Dendritic cell treated with granulocyte-macrophage colony-stimulating factor and Interleukin-4, amounts not matched to agents 40 ng/mL and 50 ng/mL, for 4 days (primary cell): ENCODE measurements around the gene PNMA8B.

ENCODE experiments used
- H3K27ac Mint-ChIP-seq: one replicate; pipeline ENCODE4 v1.8.0; 2022; ENCODE audit warnings: mild to moderate bottlenecking, mixed read lengths
- H3K27me3 Mint-ChIP-seq: one replicate; pipeline ENCODE4 v1.8.0; 2022; ENCODE audit warnings: mild to moderate bottlenecking, mixed read lengths
- H3K36me3 Mint-ChIP-seq: one replicate; pipeline ENCODE4 v1.8.0; 2022; ENCODE audit warnings: low read depth, mixed read lengths
- H3K4me1 Mint-ChIP-seq: one replicate; pipeline ENCODE4 v1.8.0; 2022; ENCODE audit warnings: low read depth, mixed read lengths
- H3K4me3 Mint-ChIP-seq: one replicate; pipeline ENCODE4 v1.8.0; 2022; ENCODE audit warnings: mild to moderate bottlenecking, moderate library complexity, mixed read lengths
- H3K9me3 Mint-ChIP-seq: one replicate; pipeline ENCODE4 v1.8.0; 2022; ENCODE audit warnings: mixed read lengths
- intact Hi-C: fragments of 100-400 bp; cut with micrococcal nuclease; formaldehyde crosslinking; loops from one replicate; pipeline ENCODE4 v1.15.0; 2022

PNMA8B gene

DNA sequence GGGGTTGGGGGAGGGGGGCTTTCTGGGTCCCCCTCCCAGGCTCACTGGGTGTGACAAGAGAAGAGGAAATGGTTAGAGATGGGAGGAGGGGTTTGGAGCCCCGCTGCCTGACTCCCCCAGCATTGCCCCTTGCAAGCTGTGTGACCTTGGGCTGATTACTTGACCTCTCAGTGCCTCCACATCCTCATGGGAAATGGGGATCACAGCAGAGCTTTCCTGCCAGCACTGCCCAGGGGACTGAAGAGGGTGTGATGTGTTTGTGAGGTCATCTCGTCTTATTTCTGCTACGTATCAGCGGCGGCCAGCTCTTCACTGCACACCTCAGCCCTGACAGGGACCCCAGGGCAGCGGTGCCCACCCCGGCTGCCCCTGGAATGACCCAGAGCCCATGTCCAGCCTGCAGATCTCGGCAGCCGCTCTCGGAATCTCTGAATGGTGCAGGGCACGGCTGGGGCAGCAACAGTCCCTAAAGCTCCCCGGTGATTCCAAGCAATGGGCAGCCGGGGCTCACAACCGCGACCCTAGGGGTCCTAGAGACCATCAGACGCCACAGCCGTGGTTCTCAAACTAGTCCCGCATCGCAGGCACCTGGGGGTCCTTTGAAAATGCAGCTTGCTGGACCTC is 8.4 kb downstream of the PNMA8B start:
- intact Hi-C loops, result loop anchor here (1.0 kb wide), 1 partner anchor 85 kb away; no protein-coding TSS in a partner anchor
- Mint-ChIP-seq H3K4me3 (no peak overlapping the region), H3K36me3 (no peaks in the 10 kb centered on the region), H3K4me1 (peaks cover 38% of the 10 kb centered on the region), H3K27ac (no peak overlapping the region), H3K27me3 (peaks cover 88% of the 10 kb centered on the region), H3K9me3 (no peaks in the 10 kb centered on the region)

DNA sequence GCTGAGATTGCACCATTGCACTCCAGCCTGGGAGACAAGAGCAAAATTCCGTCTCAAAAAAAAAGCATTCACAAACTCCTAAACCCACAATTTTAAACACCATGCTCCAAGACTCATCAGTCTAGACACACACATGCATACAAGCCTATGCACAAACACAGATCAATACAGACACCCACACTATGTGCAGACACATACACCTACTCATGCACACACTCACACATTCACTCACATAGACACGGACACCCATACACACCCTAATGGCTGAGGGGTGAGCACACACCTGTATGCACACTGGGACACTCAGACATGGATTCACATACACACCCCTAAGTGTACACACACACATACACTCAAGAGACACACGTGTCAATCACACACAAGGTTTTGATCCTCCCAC is 9.3 kb downstream of the PNMA8B start:
- Mint-ChIP-seq H3K27me3 (peaks cover 88% of the 10 kb centered on the region), H3K4me1 (peaks cover 36% of the 10 kb centered on the region), H3K27ac (no peak overlapping the region), H3K4me3 (no peak overlapping the region), H3K9me3 (no peaks in the 10 kb centered on the region), H3K36me3 (no peaks in the 10 kb centered on the region)
- intact Hi-C loops, result no loop called here

GRCh38 chr19:46484656-46485055 is 11.0 kb downstream of the PNMA8B start:
- H3K27ac Mint-ChIP-seq, result no peak overlapping the region
- H3K4me3 Mint-ChIP-seq, result no peak overlapping the region

DNA sequence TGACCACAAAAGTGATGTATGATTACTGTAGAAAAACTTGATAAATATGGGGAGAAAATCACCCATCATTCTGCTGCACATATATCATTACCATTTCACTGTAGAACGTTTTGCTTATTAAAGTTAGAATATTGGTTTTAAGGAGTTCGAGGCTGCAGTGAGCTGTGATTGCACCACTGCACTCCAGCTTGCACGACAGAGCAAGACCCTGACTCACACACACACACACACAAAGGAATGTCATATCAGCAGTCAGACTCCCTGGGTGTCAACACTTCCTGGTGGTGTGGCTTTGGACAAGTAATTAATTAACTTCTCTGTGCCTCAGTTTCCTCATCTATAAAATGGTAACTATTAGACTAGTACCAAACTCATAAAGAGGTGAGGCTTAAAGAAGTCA is 13.0 kb downstream of the PNMA8B start:
- Mint-ChIP-seq H3K27me3 (peaks cover 75% of the 10 kb centered on the region), H3K36me3 (no peaks in the 10 kb centered on the region), H3K4me1 (peaks cover 4% of the 10 kb centered on the region), H3K4me3 (no peak overlapping the region), H3K27ac (no peak overlapping the region), H3K9me3 (no peaks in the 10 kb centered on the region)
- intact Hi-C loops, result no loop called here

More at GRCh38 chr19:46484656-46485055, 11.0 kb downstream of the PNMA8B start:
- no peaks in the 10 kb centered on the region for H3K9me3 Mint-ChIP-seq
- H3K27me3 Mint-ChIP-seq, result peaks cover 84% of the 10 kb centered on the region
- no peaks in the 10 kb centered on the region for H3K36me3 Mint-ChIP-seq
- peaks cover 19% of the 10 kb centered on the region for H3K4me1 Mint-ChIP-seq
- intact Hi-C loops, result no loop called here

DNA sequence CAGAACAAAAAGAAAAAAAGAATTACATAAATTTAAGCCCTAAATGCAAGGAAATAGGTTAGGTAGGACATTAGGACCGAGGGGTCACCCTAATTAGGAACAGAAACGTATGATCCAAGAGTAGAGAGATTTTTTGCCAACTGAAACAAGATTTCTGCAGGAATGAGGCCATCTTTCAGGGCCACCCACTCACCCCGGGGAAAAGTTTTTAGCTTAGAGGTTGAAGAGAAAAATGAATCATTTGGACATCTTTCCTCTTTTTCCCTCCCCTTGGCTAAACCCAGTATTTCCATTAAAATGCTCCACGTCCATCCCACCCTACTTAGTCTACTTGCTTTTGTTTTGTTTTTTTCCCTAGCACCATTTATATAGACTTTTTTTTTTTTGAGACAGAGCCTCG is 13.7 kb downstream of the PNMA8B start:
- Mint-ChIP-seq H3K27ac (no peak overlapping the region), H3K4me3 (no peak overlapping the region), H3K4me1 (no peaks in the 10 kb centered on the region), H3K9me3 (no peaks in the 10 kb centered on the region), H3K36me3 (no peaks in the 10 kb centered on the region), H3K27me3 (peaks cover 72% of the 10 kb centered on the region)
- intact Hi-C loops, result no loop called here

GRCh38 chr19:46481223-46481848 is 14.3 kb downstream of the PNMA8B start:
- Mint-ChIP-seq H3K9me3 (no peaks in the 10 kb centered on the region), H3K27me3 (peaks cover 67% of the 10 kb centered on the region), H3K4me3 (no peak overlapping the region), H3K36me3 (no peaks in the 10 kb centered on the region), H3K27ac (no peak overlapping the region), H3K4me1 (no peaks in the 10 kb centered on the region)
- intact Hi-C loops, result no loop called here

GRCh38 chr19:46480415-46480814 is 15.3 kb downstream of the PNMA8B start:
- no peak overlapping the region for H3K27ac Mint-ChIP-seq
- peaks cover 61% of the 10 kb centered on the region for H3K27me3 Mint-ChIP-seq
- H3K4me3 Mint-ChIP-seq, result no peak overlapping the region
- H3K9me3 Mint-ChIP-seq, result no peaks in the 10 kb centered on the region
- H3K4me1 Mint-ChIP-seq, result no peaks in the 10 kb centered on the region
- intact Hi-C loops, result no loop called here
- H3K36me3 Mint-ChIP-seq, result no peaks in the 10 kb centered on the region

DNA sequence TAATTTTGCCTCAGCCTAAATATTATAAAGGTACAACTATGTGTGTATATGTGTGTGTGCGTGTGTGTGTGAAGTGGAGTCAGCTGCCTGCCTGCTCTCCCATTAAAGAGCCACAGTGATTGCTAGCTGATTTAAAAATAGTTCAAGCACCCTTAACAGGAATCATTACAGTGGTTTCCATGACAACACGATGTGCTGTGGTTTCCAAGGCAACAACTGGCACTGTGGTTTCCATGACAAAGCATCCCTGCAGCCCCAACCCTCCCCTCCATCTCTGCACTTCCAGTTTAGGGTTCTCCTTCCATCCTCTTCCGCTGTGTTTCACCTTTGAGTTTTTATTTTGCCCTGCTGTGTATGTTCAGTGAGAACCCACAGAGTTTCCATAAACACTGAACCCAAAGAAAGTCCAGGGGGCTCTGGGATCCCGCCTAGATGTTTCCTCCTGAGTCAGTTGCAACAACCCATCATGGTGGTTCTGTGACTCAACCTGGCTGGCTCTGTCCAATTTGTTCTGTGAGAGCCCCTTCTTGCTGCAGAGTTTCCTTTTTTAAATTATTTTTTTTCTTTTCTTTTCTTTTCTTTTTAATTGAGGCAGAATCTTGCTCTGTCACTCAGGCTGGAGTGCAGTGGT is 17.2 kb downstream of the PNMA8B start:
- intact Hi-C loops, result no loop called here
- Mint-ChIP-seq H3K4me3 (no peak overlapping the region), H3K4me1 (peaks cover 9% of the 10 kb centered on the region), H3K36me3 (no peaks in the 10 kb centered on the region), H3K27me3 (peaks cover 66% of the 10 kb centered on the region), H3K9me3 (no peaks in the 10 kb centered on the region), H3K27ac (no peak overlapping the region)

DNA sequence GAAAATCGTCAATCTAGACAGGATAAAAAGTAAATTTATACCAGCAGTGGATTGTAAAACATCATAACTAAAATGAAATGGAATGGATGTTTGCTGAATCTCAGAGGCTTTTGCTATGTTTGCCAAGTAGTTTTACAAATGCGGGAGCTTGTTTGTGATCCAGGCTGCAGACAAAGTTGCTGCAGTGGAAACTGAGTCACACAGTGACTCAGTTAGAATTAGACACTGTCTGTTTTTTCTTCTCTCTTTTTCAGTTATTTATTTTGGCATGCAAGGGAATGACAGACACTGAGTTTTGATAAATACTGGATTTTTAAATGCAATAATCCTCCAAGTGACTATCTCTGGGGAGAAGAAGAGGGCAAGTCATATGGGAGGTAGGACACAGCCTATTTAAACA is 19.7 kb downstream of the PNMA8B start:
- intact Hi-C loops, result no loop called here
- Mint-ChIP-seq H3K36me3 (no peaks in the 10 kb centered on the region), H3K9me3 (no peaks in the 10 kb centered on the region), H3K27ac (no peak overlapping the region), H3K4me1 (peaks cover 10% of the 10 kb centered on the region), H3K27me3 (peaks cover 68% of the 10 kb centered on the region), H3K4me3 (no peak overlapping the region)

- intact Hi-C loops, result no loop called here
- no peaks in the 10 kb centered on the region for H3K36me3 Mint-ChIP-seq
- no peak overlapping the region for H3K27ac Mint-ChIP-seq
- H3K4me1 Mint-ChIP-seq, result peaks cover 10% of the 10 kb centered on the region
- H3K27me3 Mint-ChIP-seq, result peaks cover 73% of the 10 kb centered on the region
- H3K9me3 Mint-ChIP-seq, result no peaks in the 10 kb centered on the region
- H3K4me3 Mint-ChIP-seq, result no peak overlapping the region
Observed at GRCh38 chr19:46474211-46474610, 21.5 kb downstream of the PNMA8B start.

- no peaks in the 10 kb centered on the region for H3K36me3 Mint-ChIP-seq
- intact Hi-C loops, result no loop called here
- no peak overlapping the region for H3K27ac Mint-ChIP-seq
- peaks cover 70% of the 10 kb centered on the region for H3K27me3 Mint-ChIP-seq
- no peak overlapping the region for H3K4me3 Mint-ChIP-seq
- H3K9me3 Mint-ChIP-seq, result no peaks in the 10 kb centered on the region
- peaks cover 10% of the 10 kb centered on the region for H3K4me1 Mint-ChIP-seq
Observed at GRCh38 chr19:46472592-46472991, 23.1 kb downstream of the PNMA8B start.

DNA sequence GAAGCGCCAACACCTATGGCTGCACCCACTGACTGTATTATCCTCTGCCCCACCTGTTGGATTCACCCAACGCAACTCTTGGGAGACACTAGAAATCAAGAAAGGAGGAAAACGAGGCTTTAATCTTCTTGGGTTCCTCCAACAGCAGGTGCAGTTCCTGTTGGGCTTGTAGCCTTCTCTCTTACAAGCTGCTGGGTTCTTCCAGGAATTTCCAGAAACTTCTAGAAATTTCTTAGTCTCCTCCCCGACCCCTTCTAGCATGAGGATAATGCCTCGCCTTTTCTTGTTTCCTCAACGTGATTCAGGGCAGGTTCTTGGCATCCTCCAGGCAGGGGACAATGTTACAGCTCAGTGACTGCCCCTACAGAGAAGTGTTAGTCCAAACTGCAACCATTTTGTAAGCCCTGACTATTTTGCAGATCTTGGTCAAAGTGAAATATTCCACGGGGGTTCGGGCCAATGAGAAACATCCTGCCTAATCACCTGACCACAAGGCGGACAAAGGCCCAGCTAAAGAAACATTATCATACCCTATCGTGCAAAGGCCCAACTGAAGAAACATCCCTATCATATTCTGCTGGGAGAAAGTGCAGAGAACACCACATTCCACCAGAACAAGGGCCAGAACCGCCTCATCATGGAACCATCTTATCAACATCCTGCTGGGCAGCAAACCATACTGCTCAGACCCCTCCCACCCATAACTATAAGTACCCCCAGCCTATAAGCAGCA is 23.7 kb downstream of the PNMA8B start:
- Mint-ChIP-seq H3K27ac (no peak overlapping the region), H3K27me3 (peaks cover 69% of the 10 kb centered on the region), H3K36me3 (no peaks in the 10 kb centered on the region), H3K4me1 (peaks cover 10% of the 10 kb centered on the region), H3K4me3 (no peak overlapping the region), H3K9me3 (no peaks in the 10 kb centered on the region)
- intact Hi-C loops, result no loop called here

- intact Hi-C loops, result no loop called here
- Mint-ChIP-seq H3K27ac (no peak within 1 kb of the TSS), H3K4me3 (no peak within 1 kb of the TSS), H3K9me3 (no peaks in the 10 kb centered on the region), H3K36me3 (no peaks in the 10 kb centered on the region), H3K27me3 (peaks cover 68% of the 10 kb centered on the region), H3K4me1 (peaks cover 10% of the 10 kb centered on the region)
Observed at GRCh38 chr19:46471116-46471733, 24.4 kb downstream of the PNMA8B start, which contains the start of gene PNMA8A. PNMA8A (minus strand) TSS chr19:46471563; CDS start chr19:46471035, 528 bp downstream.

DNA sequence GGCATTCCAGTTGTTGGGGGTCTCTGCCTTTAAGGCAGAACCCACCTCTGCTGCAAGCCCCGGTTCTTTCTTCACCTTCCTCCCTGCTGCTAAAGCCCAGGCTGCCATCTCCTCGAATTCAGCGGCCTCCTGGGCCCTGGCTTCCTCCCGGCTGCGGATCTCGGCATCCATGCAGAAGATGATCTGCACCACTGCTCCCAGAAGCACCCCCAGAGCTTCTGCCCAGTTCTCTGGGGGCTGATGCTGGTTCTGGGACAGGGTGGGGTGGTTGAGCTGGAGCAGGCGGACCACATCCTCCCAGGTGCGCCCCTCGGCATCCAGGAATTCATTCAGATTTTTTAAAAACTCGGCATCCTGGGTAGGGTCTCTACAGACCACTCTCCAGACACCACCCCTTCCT is 25.3 kb downstream of the PNMA8B start:
- no peak overlapping the region for H3K27ac Mint-ChIP-seq
- no peak overlapping the region for H3K4me3 Mint-ChIP-seq
- H3K4me1 Mint-ChIP-seq, result peaks cover 10% of the 10 kb centered on the region
- no peaks in the 10 kb centered on the region for H3K9me3 Mint-ChIP-seq
- no peaks in the 10 kb centered on the region for H3K36me3 Mint-ChIP-seq
- intact Hi-C loops, result no loop called here
- H3K27me3 Mint-ChIP-seq, result peaks cover 67% of the 10 kb centered on the region
